HepG2 (cell line): ENCODE data around the gene NACAD. TPM values are rescaled to one million over a fixed set of nuclear protein-coding genes. Genes with fewer than 3 reads are reported as not detected.
A peak's percentile ranks its signal among the peaks of the same experiment; 100 is the strongest.

Experiments used
- NFYB ChIP-seq: sonication (generic); formaldehyde crosslinking; IDR thresholded peaks from 2 replicates; pipeline ENCODE4 v1.4.0; 2020; ENCODE audit warnings: missing genetic modification reagents
- U2AF1 ChIP-seq: fragments of 200-400 bp; formaldehyde crosslinking; optimal IDR thresholded peaks from 2 replicates; pipeline ENCODE3; 2017; ENCODE audit warnings: mild to moderate bottlenecking, low read depth, low read length
- ZIK1 ChIP-seq: sonication (generic); formaldehyde crosslinking; IDR thresholded peaks from 2 replicates; pipeline ENCODE4 v1.5.0; 2020; ENCODE audit warnings: mild to moderate bottlenecking, low read depth, missing genetic modification reagents, borderline replicate concordance
- ZNF230 ChIP-seq: sonication (generic); formaldehyde crosslinking; IDR thresholded peaks from 2 replicates; pipeline ENCODE4 v1.4.0; 2020; ENCODE audit warnings: mild to moderate bottlenecking, missing genetic modification reagents
- ZNF446 ChIP-seq: sonication (generic); formaldehyde crosslinking; IDR thresholded peaks from 2 replicates; pipeline ENCODE4 v1.5.0; 2020; ENCODE audit warnings: mild to moderate bottlenecking, missing genetic modification reagents
- ZNF720 ChIP-seq: sonication (generic); formaldehyde crosslinking; IDR thresholded peaks from 2 replicates; pipeline ENCODE4 v1.4.0; 2020; ENCODE audit warnings: missing genetic modification reagents
- ZNF724P ChIP-seq: sonication (generic); formaldehyde crosslinking; IDR thresholded peaks from 2 replicates; pipeline ENCODE4 v1.8.0; 2022; ENCODE audit warnings: missing genetic modification reagents, borderline replicate concordance
- ZNF883 ChIP-seq: sonication (generic); formaldehyde crosslinking; IDR thresholded peaks from 2 replicates; pipeline ENCODE4 v1.5.1; 2020; ENCODE audit warnings: mild to moderate bottlenecking, missing genetic modification reagents; ENCODE audit errors: not compliant biosample characterization
- polyA plus RNA-seq, 8 experiments: library from polyadenylated mRNA; depleted of rRNA in 3 of 8; stranded (reverse) in 7 of 8; unstranded in 1 of 8; fragments of >200 nt; fragmentation: Illumina TruSeq in 4 of 8; extraction: Trizol in 4 of 8; gene quantifications; 2 replicates each; pipeline versions ENCODE4 v1.2.1 to v1.2.3, GENCODE V29; 2011 to 2016; ENCODE audit warnings: low read depth in 4 of 8, missing spikeins in 1 of 8, mixed read lengths in 1 of 8; ENCODE audit not compliant: insufficient read depth in 1 of 8
- total RNA-seq, 5 experiments: library from RNA; depleted of rRNA; stranded (reverse); fragments of >200 nt; fragmentation: Illumina TruSeq; extraction: Trizol; gene quantifications; 2 replicates each; pipeline ENCODE4 v1.2.3, GENCODE V29; 2016; ENCODE audit warnings: low read depth in 1 of 5
- TF ChIP-seq, protein P1 (sequence below): fragments of 450-650 bp; IDR thresholded peaks from 2 replicates; pipeline ENCODE4 v1.6.1; 2017; ENCODE audit warnings: mild to moderate bottlenecking
- TF ChIP-seq, protein P2 (sequence below): sonication (generic); formaldehyde crosslinking; conservative IDR thresholded peaks from 2 replicates; pipeline ENCODE4 v1.4.0; 2020; ENCODE audit warnings: mild to moderate bottlenecking, missing genetic modification reagents, moderate library complexity
- TF ChIP-seq, protein P3 (sequence below): sonication (generic); formaldehyde crosslinking; IDR thresholded peaks from 2 replicates; pipeline ENCODE4 v1.5.0; 2020; ENCODE audit warnings: missing genetic modification reagents
- TF ChIP-seq, protein P4 (sequence below): IDR thresholded peaks from 2 replicates; pipeline ENCODE4 v1.6.1; 2016; ENCODE audit warnings: missing compliant biosample characterization, missing genetic modification reagents, borderline replicate concordance
- TF ChIP-seq, protein P5 (sequence below): sonication (generic); formaldehyde crosslinking; IDR thresholded peaks from 2 replicates; pipeline ENCODE4 v1.5.0; 2020; ENCODE audit warnings: missing genetic modification reagents, mild to moderate bottlenecking, borderline replicate concordance
- TF ChIP-seq, protein P6 (sequence below): sonication (generic); formaldehyde crosslinking; IDR thresholded peaks from 2 replicates; pipeline ENCODE4 v1.4.0; 2020; ENCODE audit warnings: missing genetic modification reagents, mild to moderate bottlenecking, borderline replicate concordance

NACAD gene
- total and polyA plus RNA-seq, 2 of the 13 experiments (the other 11 are each of a cell fraction or from before 2014, with no cell fraction given): 0.04 TPM; not detected in 1

DNA sequence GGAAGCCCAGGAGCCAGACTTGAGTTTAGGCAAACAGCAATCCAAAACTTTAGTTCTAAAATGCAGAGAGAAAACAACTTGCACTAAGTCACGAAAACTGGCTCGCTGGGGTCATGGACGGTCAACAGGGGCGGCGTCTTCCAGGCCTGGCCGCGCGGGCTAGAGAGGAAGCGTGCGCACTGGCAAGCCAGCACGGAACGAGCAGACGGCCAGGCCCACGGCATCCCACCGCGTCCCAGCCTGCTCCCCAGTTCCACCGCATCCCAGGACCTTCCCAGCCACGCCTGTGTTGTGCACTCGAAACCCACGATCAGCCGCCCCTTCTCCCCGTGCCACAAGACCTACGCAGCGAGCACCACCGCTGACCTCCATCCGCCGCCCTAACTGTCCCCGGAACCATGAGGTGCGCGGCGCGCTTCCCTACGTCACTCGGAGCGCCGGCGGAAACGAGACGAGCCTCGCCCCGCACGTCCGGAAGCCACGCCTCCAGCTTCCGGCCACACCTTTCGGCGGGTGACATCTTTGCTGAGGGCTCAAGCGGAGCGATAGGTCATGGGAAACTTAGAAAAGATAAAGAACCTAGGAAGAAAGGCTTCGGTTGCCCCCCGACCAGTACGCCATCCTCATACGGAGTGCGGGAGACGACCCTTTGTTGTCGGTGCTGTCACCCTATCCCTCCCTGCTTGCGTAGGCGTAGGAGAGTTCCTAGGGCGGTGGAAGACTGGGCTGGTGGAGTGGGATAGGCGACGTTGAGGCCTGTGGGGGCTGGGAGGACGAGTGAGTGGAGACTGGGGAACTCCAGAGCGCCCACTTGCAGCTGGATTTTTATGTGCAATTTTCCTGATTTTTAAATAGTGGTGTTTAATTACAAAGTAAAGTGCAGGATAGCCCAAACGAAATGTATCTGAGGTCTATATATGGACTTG is 22.8 kb upstream of the NACAD start, which contains the start of gene TBRG4 (continued):
- TF ChIP-seq, protein P1, sequence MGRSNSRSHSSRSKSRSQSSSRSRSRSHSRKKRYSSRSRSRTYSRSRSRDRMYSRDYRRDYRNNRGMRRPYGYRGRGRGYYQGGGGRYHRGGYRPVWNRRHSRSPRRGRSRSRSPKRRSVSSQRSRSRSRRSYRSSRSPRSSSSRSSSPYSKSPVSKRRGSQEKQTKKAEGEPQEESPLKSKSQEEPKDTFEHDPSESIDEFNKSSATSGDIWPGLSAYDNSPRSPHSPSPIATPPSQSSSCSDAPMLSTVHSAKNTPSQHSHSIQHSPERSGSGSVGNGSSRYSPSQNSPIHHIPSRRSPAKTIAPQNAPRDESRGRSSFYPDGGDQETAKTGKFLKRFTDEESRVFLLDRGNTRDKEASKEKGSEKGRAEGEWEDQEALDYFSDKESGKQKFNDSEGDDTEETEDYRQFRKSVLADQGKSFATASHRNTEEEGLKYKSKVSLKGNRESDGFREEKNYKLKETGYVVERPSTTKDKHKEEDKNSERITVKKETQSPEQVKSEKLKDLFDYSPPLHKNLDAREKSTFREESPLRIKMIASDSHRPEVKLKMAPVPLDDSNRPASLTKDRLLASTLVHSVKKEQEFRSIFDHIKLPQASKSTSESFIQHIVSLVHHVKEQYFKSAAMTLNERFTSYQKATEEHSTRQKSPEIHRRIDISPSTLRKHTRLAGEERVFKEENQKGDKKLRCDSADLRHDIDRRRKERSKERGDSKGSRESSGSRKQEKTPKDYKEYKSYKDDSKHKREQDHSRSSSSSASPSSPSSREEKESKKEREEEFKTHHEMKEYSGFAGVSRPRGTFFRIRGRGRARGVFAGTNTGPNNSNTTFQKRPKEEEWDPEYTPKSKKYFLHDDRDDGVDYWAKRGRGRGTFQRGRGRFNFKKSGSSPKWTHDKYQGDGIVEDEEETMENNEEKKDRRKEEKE: no peak
- peak; percentile 83; the same call in 1 of the 2 replicates for TF ChIP-seq ZNF724P (CRISPR knock-in tag)
- TF ChIP-seq, protein P2, sequence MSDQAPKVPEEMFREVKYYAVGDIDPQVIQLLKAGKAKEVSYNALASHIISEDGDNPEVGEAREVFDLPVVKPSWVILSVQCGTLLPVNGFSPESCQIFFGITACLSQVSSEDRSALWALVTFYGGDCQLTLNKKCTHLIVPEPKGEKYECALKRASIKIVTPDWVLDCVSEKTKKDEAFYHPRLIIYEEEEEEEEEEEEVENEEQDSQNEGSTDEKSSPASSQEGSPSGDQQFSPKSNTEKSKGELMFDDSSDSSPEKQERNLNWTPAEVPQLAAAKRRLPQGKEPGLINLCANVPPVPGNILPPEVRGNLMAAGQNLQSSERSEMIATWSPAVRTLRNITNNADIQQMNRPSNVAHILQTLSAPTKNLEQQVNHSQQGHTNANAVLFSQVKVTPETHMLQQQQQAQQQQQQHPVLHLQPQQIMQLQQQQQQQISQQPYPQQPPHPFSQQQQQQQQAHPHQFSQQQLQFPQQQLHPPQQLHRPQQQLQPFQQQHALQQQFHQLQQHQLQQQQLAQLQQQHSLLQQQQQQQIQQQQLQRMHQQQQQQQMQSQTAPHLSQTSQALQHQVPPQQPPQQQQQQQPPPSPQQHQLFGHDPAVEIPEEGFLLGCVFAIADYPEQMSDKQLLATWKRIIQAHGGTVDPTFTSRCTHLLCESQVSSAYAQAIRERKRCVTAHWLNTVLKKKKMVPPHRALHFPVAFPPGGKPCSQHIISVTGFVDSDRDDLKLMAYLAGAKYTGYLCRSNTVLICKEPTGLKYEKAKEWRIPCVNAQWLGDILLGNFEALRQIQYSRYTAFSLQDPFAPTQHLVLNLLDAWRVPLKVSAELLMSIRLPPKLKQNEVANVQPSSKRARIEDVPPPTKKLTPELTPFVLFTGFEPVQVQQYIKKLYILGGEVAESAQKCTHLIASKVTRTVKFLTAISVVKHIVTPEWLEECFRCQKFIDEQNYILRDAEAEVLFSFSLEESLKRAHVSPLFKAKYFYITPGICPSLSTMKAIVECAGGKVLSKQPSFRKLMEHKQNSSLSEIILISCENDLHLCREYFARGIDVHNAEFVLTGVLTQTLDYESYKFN (CRISPR knock-in tag): peak; percentile 69
- TF ChIP-seq U2AF1: peak; percentile 95
- TF ChIP-seq ZNF446 (CRISPR knock-in tag): peak; percentile 88; the same call in 1 of the 2 replicates
- peak; percentile 18 for TF ChIP-seq ZIK1
- peak; percentile 42 for TF ChIP-seq NFYB
- TF ChIP-seq ZNF883: peak; percentile 85
- TF ChIP-seq, protein P3, sequence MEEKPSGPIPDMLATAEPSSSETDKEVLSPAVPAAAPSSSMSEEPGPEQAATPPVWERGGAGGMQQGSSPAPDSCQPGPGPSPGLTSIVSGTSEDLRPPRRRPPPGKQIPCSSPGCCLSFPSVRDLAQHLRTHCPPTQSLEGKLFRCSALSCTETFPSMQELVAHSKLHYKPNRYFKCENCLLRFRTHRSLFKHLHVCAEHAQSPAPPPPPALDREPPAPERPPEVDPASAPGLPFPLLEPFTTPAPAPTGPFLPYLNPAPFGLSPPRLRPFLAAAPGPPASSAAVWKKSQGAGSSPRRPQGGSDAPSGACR (CRISPR knock-in tag): peak; percentile 95; the same call in 1 of the 2 replicates
- TF ChIP-seq, protein P4, sequence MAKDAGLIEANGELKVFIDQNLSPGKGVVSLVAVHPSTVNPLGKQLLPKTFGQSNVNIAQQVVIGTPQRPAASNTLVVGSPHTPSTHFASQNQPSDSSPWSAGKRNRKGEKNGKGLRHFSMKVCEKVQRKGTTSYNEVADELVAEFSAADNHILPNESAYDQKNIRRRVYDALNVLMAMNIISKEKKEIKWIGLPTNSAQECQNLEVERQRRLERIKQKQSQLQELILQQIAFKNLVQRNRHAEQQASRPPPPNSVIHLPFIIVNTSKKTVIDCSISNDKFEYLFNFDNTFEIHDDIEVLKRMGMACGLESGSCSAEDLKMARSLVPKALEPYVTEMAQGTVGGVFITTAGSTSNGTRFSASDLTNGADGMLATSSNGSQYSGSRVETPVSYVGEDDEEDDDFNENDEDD (CRISPR knock-in tag): peak; percentile 77
- TF ChIP-seq, protein P5, sequence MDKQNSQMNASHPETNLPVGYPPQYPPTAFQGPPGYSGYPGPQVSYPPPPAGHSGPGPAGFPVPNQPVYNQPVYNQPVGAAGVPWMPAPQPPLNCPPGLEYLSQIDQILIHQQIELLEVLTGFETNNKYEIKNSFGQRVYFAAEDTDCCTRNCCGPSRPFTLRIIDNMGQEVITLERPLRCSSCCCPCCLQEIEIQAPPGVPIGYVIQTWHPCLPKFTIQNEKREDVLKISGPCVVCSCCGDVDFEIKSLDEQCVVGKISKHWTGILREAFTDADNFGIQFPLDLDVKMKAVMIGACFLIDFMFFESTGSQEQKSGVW: no peak; the same call in 1 of the 2 replicates
- TF ChIP-seq ZNF720 (CRISPR knock-in tag): no peak
- TF ChIP-seq ZNF230 (CRISPR knock-in tag): peak; percentile 87
- TF ChIP-seq, protein P6, sequence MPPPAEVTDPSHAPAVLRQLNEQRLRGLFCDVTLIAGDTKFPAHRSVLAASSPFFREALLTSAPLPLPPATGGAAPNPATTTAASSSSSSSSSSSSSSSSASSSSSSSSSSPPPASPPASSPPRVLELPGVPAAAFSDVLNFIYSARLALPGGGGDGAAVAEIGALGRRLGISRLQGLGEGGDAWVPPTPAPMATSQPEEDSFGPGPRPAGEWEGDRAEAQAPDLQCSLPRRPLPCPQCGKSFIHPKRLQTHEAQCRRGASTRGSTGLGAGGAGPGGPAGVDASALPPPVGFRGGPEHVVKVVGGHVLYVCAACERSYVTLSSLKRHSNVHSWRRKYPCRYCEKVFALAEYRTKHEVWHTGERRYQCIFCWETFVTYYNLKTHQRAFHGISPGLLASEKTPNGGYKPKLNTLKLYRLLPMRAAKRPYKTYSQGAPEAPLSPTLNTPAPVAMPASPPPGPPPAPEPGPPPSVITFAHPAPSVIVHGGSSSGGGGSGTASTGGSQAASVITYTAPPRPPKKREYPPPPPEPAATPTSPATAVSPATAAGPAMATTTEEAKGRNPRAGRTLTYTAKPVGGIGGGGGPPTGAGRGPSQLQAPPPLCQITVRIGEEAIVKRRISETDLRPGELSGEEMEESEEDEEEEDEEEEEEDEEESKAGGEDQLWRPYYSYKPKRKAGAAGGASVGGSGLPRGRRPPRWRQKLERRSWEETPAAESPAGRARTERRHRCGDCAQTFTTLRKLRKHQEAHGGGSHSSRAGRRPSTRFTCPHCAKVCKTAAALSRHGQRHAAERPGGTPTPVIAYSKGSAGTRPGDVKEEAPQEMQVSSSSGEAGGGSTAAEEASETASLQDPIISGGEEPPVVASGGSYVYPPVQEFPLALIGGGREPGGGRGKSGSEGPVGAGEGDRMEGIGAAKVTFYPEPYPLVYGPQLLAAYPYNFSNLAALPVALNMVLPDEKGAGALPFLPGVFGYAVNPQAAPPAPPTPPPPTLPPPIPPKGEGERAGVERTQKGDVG: peak; percentile 72; the same call in 1 of the 2 replicates
